HUES48 (cell line): Measurements from ENCODE around the gene PTPRO.

Experiments used
- H3K27ac ChIP-seq: one replicate; pipeline ENCODE4 v1.7.0; 2013; ENCODE audit warnings: low read depth, low read length, inconsistent platforms
- H3K27me3 ChIP-seq: 2 replicates; pipeline ENCODE4 v1.6.1; 2013; ENCODE audit warnings: mild to moderate bottlenecking, low read length; ENCODE audit not compliant: control insufficient read depth, insufficient read depth
- H3K36me3 ChIP-seq: 2 replicates; pipeline ENCODE4 v1.6.1; 2013; ENCODE audit warnings: low read length; ENCODE audit not compliant: control insufficient read depth, insufficient read depth
- H3K4me1 ChIP-seq: 2 replicates; pipeline ENCODE4 v1.6.1; 2013; ENCODE audit warnings: mild to moderate bottlenecking, low read length; ENCODE audit not compliant: control insufficient read depth, insufficient read depth
- H3K4me3 ChIP-seq: 2 replicates; pipeline ENCODE4 v1.5.1; 2013; ENCODE audit warnings: mild to moderate bottlenecking, low read depth, low read length
- H3K9ac ChIP-seq: 2 replicates; pipeline ENCODE4 v1.6.1; 2013; ENCODE audit warnings: mild to moderate bottlenecking, low read depth, low read length, moderate library complexity
- H3K9me3 ChIP-seq: 2 replicates; pipeline ENCODE4 v1.6.1; 2013; ENCODE audit warnings: low read length; ENCODE audit not compliant: control insufficient read depth, insufficient read depth

PTPRO gene

DNA sequence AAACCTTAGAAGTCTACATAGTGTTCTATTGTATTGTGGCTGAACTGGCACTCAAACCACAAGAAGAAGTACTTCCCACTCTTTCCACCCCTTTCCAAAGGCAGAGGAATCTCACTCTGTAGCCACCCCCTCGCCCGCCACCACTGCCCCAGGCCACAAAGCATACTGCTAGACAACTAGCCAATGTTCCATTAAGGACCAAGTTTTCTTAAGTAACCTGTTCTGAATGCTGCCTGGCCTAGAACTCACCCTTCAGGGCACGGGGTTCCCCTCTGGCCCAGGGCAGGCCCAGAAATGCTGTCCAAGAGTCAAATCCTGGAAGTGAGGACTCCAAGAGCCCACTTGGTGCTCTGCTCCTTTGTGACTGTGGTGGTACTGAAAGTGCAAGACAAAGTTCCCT, 15.7 kb upstream of the PTPRO start:
- no peak overlapping the region for H3K4me3 ChIP-seq
- no peak overlapping the region for H3K27ac ChIP-seq
- no peaks in the 10 kb centered on the region for H3K4me1 ChIP-seq
- H3K9me3 ChIP-seq = no peaks in the 10 kb centered on the region
- H3K27me3 ChIP-seq = no peaks in the 10 kb centered on the region
- H3K36me3 ChIP-seq = no peaks in the 10 kb centered on the region
- H3K9ac ChIP-seq = no peak overlapping the region

DNA sequence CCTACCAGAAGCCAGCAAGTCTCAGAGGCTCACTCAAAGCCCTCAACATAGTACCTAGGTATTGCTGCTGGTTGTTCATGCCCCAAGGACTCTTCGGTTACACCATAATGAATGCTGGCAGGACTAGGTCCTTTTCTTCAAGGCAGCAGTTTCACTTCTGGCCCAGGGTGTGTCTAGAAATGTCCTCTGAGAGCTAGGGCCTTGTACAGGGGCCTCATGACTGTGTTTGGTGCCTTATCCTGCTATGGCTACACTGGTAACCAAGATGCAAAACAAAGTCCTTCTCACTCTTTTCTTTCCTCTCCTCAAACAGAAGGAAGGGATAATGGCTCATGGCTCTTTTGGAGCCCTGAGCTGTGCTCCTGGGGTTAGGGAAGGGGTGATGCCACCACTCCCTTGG, 15.2 kb upstream of the PTPRO start:
- Histone ChIP-seq H3K27ac (no peak overlapping the region), H3K4me1 (no peaks in the 10 kb centered on the region), H3K4me3 (no peak overlapping the region), H3K27me3 (no peaks in the 10 kb centered on the region), H3K9ac (no peak overlapping the region), H3K9me3 (no peaks in the 10 kb centered on the region), H3K36me3 (no peaks in the 10 kb centered on the region)

DNA sequence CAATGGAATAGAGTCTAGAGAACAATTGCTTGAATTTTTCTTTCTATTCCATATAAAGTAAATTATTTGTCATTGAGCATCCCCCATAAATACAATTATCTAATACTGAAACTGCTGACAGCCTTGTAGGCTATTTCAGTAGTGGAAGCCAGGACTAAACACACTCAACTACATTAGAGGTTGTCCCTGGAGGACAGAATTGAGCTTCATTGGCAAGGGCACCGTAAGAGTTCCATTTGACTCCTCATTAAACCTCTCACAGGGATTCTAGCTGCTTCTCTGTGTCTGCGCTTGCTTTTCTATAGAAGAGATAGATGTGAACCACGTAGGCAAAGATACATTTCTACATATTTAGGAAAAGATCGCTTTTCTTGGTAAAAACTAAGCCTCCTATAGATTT, 3.5 kb upstream of the PTPRO start:
- Histone ChIP-seq H3K27me3 (peaks cover 39% of the 10 kb centered on the region), H3K36me3 (no peaks in the 10 kb centered on the region), H3K9ac (no peak overlapping the region), H3K9me3 (no peaks in the 10 kb centered on the region), H3K27ac (no peak overlapping the region), H3K4me1 (peaks cover 6% of the 10 kb centered on the region; the same call in 1 of the 2 replicates), H3K4me3 (no peak overlapping the region)

DNA sequence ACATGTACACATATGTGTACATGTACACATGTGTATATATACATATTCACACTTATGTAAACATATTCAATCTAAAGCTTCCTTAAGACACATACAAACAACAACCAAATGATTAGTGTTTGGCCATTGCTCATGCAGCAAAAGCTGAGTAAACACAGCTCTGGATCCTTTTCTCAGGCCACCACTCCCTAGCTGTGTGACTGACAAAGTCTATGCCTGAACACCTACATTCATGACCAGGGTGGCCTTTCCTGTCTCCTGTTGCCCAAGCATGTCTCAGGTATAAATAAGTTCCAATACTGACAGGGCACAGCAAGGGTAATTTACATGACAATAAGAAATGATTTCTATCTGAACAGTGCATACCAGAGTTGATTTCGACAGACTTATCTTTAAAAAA, 1.4 kb upstream of the PTPRO start:
- Histone ChIP-seq H3K4me3 (no peak overlapping the region), H3K4me1 (peaks cover 6% of the 10 kb centered on the region; the same call in 1 of the 2 replicates), H3K9ac (no peak overlapping the region), H3K36me3 (no peaks in the 10 kb centered on the region), H3K9me3 (no peaks in the 10 kb centered on the region), H3K27me3 (peaks cover 41% of the 10 kb centered on the region), H3K27ac (no peak overlapping the region)

DNA sequence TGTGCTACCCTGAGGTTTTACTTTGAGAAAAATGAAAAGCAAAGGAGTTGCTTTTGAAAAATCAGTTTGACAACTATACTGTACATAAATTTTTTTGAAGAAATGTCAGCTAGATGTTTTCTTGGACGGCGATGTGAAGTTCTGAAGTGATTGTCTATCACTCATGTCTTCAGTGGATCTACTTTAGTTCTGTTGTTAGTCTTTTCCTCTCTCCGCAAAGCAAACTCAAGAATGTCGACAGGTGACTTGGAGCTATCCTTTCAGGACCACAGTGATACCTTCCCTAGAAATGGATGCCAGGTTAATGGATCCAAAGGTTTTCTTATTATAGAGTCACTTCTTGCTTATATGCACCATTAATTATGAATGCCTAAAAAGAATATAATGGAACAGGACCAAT, 1.2 kb downstream of the PTPRO start:
- Histone ChIP-seq H3K36me3 (no peaks in the 10 kb centered on the region), H3K4me1 (peaks cover 6% of the 10 kb centered on the region; the same call in 1 of the 2 replicates), H3K27me3 (peaks cover 37% of the 10 kb centered on the region), H3K9me3 (no peaks in the 10 kb centered on the region), H3K27ac (no peak overlapping the region), H3K4me3 (peak overlapping the region; percentile 83), H3K9ac (no peak overlapping the region)

DNA sequence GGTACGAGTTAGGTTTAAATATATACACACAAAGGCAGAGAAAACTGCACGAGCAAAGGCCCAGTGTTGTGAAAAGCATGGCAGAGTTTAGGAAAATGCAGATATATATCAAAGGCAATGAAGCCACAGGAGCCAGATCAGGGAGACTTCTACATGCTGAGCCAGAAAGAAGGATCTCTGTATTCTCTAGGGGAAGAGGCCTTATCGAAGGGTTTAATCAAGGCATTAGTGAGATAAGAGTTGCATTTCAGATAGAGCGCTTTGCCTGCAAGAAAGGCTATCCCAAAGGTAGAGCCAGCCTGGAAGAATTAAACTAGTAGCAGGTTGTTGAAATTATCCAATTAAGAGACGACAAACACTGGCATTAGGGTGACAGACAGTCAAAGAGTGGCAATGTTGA, 7.6 kb downstream of the PTPRO start:
- Histone ChIP-seq H3K9ac (no peak overlapping the region), H3K4me3 (no peak overlapping the region), H3K27ac (no peak overlapping the region), H3K4me1 (no peaks in the 10 kb centered on the region), H3K27me3 (no peaks in the 10 kb centered on the region; the same call in 1 of the 2 replicates), H3K36me3 (no peaks in the 10 kb centered on the region), H3K9me3 (no peaks in the 10 kb centered on the region)

DNA sequence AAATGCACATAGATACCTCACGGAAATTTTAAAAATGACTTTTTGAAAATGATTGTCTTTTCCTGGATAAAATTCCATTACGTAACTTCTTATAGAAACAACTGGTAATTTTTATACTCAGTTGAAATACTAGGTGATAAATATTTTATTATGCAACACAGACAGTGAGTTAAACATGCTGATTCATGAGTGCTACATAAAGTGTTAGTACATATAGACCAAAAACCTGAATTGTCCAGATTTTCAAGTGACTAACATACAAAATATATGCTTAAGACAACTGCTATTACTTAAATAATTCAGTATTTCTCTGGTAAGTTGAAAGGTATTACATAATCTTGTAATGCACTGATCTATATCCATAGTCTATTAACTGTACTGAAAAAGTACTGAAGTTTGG, 11.9 kb downstream of the PTPRO start:
- no peaks in the 10 kb centered on the region for H3K4me1 ChIP-seq
- H3K9ac ChIP-seq = no peak overlapping the region
- H3K36me3 ChIP-seq = no peaks in the 10 kb centered on the region
- H3K27ac ChIP-seq = no peak overlapping the region
- H3K9me3 ChIP-seq = no peaks in the 10 kb centered on the region
- H3K4me3 ChIP-seq = no peak overlapping the region
- H3K27me3 ChIP-seq = no peaks in the 10 kb centered on the region

DNA sequence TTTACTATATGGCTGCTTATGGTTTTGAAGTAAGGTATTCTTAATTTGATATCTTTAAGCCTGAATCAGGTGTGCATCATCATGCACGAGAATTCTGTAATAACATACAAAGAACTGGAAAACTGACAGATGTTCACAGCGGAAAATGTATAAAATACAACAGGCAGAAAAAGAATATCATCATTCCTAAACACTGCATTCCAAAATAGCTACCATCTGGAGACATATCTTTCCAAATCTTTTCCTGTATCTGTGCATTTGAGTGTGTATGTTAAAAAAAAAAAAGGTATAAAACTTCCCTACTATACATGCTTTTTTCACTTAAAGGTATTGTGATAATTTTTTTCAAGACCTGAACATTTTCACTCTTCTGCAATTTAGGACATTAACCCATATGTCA, 13.7 kb downstream of the PTPRO start:
- Histone ChIP-seq H3K27me3 (no peaks in the 10 kb centered on the region), H3K36me3 (no peaks in the 10 kb centered on the region), H3K9ac (no peak overlapping the region), H3K4me3 (no peak overlapping the region), H3K4me1 (no peaks in the 10 kb centered on the region), H3K27ac (no peak overlapping the region), H3K9me3 (no peaks in the 10 kb centered on the region)

DNA sequence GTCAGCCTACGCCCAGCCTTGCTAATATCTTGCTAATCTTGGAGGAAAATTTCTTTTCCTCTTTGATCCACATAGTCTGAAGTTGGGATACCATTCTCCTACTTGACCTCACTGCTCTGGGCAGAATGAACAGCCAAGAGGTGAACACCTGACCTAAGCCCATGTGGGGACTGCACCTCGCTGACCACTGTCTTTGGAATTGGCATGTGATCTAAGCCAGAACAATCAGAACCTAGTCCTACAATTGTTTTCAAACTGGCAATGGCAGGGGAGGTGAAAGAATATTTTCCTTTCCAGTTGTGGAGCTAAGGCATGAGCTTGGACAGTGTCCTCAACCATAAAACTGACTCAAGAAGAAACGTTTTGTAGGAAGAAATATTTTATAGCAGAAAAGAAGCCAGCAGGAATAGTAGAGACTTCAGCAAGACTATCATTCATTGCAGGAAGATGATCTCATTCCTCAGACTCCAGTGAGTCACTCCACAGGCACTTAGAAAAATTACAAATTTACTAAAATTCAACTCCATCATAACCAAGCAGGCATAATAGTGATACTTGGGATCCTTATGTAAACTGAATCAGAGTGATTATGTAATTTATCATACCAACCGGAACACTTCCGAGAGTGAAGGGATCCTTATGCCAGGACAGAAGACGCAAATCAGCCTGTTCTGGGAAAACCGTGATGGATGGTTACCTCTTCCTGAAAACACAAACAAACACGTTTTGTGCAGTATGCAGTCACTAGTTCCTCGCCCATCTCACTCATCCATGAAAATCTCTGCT, 14.7 kb downstream of the PTPRO start:
- no peak overlapping the region for H3K27ac ChIP-seq
- H3K27me3 ChIP-seq = no peaks in the 10 kb centered on the region
- H3K9me3 ChIP-seq = no peaks in the 10 kb centered on the region
- no peaks in the 10 kb centered on the region for H3K36me3 ChIP-seq
- H3K9ac ChIP-seq = no peak overlapping the region
- no peaks in the 10 kb centered on the region for H3K4me1 ChIP-seq
- H3K4me3 ChIP-seq = no peak overlapping the region

DNA sequence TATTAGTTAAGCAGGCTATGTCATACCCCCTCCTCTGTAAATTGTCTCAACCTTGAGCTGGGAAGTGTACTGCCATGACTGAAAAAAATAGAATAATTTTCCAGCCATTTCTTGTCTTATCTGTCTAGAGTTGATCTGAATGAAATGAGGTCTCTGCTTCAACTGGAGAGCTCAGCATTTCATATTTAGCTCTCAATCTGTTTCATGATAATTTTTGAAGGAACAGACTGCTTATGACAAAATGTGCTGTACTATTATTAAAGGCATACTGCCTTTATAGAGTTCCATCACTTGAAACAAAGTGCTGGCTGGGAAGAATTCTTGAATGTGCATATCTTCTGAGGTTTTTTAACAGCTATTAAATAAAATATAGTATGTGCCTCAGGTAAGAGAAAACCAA, 19.1 kb downstream of the PTPRO start:
- Histone ChIP-seq H3K27me3 (no peaks in the 10 kb centered on the region), H3K9me3 (no peaks in the 10 kb centered on the region), H3K9ac (no peak overlapping the region), H3K36me3 (no peaks in the 10 kb centered on the region), H3K27ac (no peak overlapping the region), H3K4me1 (no peaks in the 10 kb centered on the region), H3K4me3 (no peak overlapping the region)

DNA sequence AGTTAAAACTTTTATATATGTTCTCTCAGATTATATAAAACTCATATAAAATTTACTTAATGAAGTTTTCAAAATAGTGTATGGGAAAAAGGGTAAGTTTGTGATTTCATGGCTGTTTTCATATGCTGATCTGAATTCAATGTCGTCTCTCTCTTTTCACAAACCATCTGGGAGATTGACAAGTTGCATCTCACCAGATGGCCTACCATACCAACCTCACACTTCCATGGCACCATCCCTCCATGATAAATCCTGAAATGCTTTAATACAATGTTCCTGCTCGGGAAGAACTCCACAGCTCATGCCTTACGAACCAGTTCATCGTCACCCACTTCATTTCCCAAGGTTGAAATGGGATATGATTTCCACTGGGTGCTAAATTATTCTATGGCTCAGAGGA, 22.3 kb downstream of the PTPRO start:
- H3K27me3 ChIP-seq = no peaks in the 10 kb centered on the region
- H3K4me3 ChIP-seq = no peak overlapping the region
- no peak overlapping the region for H3K27ac ChIP-seq
- H3K9ac ChIP-seq = no peak overlapping the region
- H3K4me1 ChIP-seq = no peaks in the 10 kb centered on the region
- no peaks in the 10 kb centered on the region for H3K9me3 ChIP-seq
- H3K36me3 ChIP-seq = no peaks in the 10 kb centered on the region
